Middle frontal gyrus (tissue), 1 donor: ENCODE results near the gene NAA15.
A peak's percentile ranks its signal among the peaks of the same experiment; 100 is the strongest.
"Not testable (repeated sequence)": the region's sequence is repeated elsewhere in the genome, so short reads cannot be mapped to it uniquely, and the experiment has no call there.

Source experiments
- DNase-seq: peaks from one replicate; pipeline ENCODE4 v3.0.0-alpha.2; 2015; ENCODE audit warnings: low spot score; ENCODE audit errors: extremely low spot score

The NAA15 gene

DNA sequence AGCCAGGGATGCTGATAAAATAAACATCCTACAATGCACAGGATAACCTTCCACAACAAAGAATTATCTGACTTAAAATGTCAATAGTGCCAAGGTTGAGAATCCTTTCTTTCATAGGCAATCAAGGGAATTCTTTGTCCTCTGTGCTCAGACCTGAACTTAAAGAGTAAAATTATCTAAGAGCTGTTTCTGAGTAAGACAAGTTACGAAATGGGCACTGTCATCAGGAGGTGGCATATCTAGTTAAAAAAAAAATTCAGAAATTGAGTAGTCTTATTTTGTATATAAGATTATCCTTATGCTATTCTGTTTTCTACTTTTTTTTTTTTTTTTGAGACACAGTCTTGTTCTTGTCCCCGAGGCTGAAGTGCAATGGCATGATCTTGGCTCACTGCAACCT lies 149.3 kb downstream of the NAA15 start:
- no peak for DNase-seq

GRCh38 chr4:139451997-139452396 lies 150.7 kb downstream of the NAA15 start:
- DNase-seq = no peak

GRCh38 chr4:139453041-139453370 lies 151.7 kb downstream of the NAA15 start:
- no peak for DNase-seq

GRCh38 chr4:139453371-139454110 lies 152.2 kb downstream of the NAA15 start:
- peak; percentile 90 for DNase-seq

DNA sequence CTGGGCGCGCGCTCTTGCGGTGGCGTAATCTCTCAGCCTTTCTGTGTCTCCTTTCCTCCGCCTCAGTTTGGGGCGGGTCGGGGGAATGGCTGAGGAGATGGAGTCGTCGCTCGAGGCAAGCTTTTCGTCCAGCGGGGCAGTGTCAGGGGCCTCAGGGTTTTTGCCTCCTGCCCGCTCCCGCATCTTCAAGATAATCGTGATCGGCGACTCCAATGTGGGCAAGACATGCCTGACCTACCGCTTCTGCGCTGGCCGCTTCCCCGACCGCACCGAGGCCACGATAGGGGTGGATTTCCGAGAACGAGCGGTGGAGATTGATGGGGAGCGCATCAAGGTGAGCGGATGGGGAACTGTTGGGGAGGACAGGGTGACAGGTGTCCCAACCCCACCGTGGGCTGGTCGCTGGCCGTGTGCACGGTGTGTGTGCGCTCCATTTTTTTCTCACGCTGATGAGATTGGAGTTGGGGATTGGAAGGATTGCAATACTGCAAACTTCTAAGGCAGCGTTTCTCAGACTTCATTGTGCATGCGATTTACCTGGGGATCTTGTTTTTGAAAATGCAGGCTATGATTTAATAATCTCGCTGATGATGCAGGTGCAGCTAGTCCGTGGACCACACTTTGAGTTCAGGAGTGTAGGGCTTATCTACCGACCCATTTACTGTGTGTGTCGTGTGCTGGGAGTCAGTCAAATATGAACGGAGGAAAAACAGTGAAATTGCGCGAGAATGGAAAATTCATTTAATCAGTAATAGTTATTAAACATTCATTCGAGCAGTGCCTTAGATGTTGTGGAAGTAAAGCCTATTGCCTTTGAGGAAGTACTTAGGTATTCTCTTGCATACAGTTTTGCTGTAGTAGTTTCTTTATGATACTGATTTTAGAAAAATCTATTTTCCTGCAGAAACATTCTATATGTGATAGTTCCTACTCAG lies 153.1 kb downstream of the NAA15 start, which contains the start of gene RAB33B:
TSS of gene RAB33B (plus strand) at position 11 of the 935 bp plus-strand sequence. CDS start at position 86, 75 bp downstream.
- no peak for DNase-seq

DNA sequence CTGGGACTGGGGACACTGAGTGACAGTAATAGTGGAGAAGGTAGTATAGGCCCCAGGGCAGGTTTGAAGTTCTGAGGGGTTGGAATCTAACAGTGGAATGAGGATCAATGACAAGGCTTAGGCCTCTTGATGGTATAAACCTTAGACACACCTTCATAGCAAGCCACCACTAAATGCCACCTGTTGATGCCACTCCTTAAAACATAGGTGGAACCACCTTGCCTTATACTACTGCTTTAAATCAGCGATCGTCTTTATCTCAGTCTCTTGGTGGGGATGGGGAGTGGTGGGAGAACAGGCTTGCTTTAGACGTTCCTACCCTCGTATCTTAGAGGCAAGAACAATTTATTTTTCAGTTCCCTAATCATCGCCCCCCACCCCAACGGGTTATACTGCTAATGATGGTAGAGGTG lies 153.8 kb downstream of the NAA15 start:
- no peak for DNase-seq

- DNase-seq = no peak
Measured at GRCh38 chr4:139457318-139457717, 156.0 kb downstream of the NAA15 start.

- no peak for DNase-seq
Measured at GRCh38 chr4:139458543-139458942, 157.2 kb downstream of the NAA15 start.

- no peak for DNase-seq
Measured at GRCh38 chr4:139458999-139459398, 157.7 kb downstream of the NAA15 start.

DNA sequence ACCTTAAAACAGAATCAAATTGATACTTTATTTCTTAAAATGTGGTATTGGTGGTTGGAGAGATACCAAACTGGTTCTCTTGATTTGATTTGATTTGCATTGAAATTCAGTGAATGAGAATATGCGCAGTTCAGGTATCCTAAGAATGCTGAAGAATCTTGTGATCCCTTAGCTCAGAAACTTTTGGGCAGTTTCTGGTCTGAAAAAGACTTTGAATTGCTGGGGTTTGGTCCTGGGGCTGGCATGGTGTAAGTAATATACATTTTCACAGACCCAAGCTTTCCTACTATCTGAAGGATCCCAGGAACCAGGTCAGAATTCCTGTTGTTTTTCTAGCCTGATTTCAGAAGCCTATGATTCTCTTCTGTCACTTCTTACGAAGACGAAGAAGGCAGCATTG lies 159.3 kb downstream of the NAA15 start:
- DNase-seq = no peak

GRCh38 chr4:139461022-139461628 lies 159.8 kb downstream of the NAA15 start:
- no peak for DNase-seq

DNA sequence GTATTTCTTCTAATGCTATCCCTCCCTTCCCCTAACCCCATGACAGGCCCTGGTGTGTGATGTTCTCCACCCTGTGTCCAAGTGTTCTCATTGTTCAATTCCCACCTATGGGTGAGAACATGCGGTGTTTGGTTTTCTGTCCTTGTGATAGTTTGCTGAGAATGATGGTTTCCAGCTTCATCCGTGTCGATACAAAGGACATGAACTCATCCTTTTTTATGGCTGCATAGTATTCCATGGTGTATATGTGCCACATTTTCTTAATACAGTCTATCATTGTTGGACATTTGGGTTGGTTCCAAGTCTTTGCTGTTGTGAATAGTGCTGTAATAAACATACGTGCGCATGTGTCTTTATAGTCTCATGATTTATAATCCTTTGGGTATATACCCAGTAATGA lies 163.2 kb downstream of the NAA15 start:
- not testable (repeated sequence) for DNase-seq

GRCh38 chr4:139465922-139466321 lies 164.6 kb downstream of the NAA15 start:
- no peak for DNase-seq

DNA sequence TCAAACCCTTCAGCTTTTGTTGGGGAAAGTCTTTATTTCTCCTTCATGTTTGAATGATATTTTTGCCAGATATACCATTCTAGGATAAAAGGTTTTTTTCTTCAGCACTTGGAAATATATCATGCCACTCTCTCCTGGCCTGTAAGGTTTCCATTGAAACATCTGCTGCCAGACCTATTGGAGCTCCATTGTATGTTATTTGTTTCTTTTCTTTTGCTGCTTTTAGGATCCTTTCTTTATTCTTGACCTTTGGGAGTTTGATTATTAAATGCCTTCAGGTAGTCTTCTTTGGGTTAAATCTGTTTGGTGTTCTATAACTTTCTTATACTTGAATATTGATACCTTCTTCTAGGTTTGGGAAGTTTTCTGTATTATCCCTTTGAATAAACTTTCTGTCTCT lies 167.5 kb downstream of the NAA15 start:
- not testable (repeated sequence) for DNase-seq

- DNase-seq = no peak
Measured at GRCh38 chr4:139469216-139469615, 167.9 kb downstream of the NAA15 start.
